Brain microvascular endothelial cell (primary cell): ENCODE data around the gene KMT5B.
"Not testable (repeated sequence)": the region's sequence is repeated elsewhere in the genome, so short reads cannot be mapped to it uniquely, and the experiment has no call there.

Experiments
- DNase-seq: peaks from one replicate; pipeline ENCODE4 v3.0.0-alpha.2; 2020
- H3K27ac ChIP-seq: fragments of 250-450 bp; sonication (Bioruptor Pico); 2 replicates; pipeline ENCODE4 v1.5.1; 2020; ENCODE audit warnings: mild to moderate bottlenecking, moderate library complexity
- H3K27me3 ChIP-seq: fragments of 250-450 bp; sonication (Bioruptor Pico); replicated peaks from 2 replicates; pipeline ENCODE4 v1.5.1; 2020; ENCODE audit warnings: mild to moderate bottlenecking
- H3K36me3 ChIP-seq: fragments of 250-450 bp; sonication (Bioruptor Pico); replicated peaks from 2 replicates; pipeline ENCODE4 v1.5.1; 2020; ENCODE audit warnings: mild to moderate bottlenecking
- H3K4me3 ChIP-seq: 2 replicates; pipeline ENCODE4 v1.5.1; 2011; ENCODE audit warnings: low read depth, mild to moderate bottlenecking, control low read depth, low read length, moderate library complexity
- in situ Hi-C: cut with HindIII; loops from 2 replicates; pipeline ENCODE4 v1.10.0; 2017; ENCODE audit warnings: low sequenced_read_pairs, low pct_ligation_motif_present
- TF ChIP-seq, protein P1 (sequence below): IDR thresholded peaks from 2 replicates; pipeline ENCODE4 v1.5.1; 2011; ENCODE audit warnings: low read depth, mild to moderate bottlenecking, moderate library complexity, low read length, control low read depth, inconsistent platforms; ENCODE audit errors: missing control alignments

Gene KMT5B

DNA sequence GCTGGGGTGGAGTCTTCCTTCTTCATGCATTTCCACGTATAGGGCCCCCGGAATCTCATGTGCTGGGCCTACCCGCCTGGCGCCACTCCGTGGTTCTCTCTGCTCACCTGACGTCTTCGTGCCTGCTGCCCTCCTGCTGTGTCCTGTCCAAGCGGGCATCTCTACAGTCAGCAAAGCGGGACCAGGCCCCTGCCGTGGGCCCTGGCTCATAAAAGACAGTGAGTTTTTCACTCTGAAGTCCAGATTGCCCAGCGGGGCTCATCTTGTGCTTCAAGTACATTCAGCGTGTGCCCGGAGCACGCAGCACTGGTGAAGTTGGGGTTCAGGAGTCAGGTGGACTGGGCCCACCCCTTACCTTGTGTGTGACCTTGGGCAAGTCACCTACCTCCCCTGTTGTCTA is 41.3 kb upstream of the KMT5B start:
- H3K27me3 ChIP-seq, result no peaks in the 10 kb centered on the region
- no peak for DNase-seq
- TF ChIP-seq, protein P1, sequence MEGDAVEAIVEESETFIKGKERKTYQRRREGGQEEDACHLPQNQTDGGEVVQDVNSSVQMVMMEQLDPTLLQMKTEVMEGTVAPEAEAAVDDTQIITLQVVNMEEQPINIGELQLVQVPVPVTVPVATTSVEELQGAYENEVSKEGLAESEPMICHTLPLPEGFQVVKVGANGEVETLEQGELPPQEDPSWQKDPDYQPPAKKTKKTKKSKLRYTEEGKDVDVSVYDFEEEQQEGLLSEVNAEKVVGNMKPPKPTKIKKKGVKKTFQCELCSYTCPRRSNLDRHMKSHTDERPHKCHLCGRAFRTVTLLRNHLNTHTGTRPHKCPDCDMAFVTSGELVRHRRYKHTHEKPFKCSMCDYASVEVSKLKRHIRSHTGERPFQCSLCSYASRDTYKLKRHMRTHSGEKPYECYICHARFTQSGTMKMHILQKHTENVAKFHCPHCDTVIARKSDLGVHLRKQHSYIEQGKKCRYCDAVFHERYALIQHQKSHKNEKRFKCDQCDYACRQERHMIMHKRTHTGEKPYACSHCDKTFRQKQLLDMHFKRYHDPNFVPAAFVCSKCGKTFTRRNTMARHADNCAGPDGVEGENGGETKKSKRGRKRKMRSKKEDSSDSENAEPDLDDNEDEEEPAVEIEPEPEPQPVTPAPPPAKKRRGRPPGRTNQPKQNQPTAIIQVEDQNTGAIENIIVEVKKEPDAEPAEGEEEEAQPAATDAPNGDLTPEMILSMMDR, result no peak
- no peak overlapping the region for H3K27ac ChIP-seq
- H3K36me3 ChIP-seq, result no peaks in the 10 kb centered on the region
- in situ Hi-C loops, result no loop called here
- no peak overlapping the region for H3K4me3 ChIP-seq

DNA sequence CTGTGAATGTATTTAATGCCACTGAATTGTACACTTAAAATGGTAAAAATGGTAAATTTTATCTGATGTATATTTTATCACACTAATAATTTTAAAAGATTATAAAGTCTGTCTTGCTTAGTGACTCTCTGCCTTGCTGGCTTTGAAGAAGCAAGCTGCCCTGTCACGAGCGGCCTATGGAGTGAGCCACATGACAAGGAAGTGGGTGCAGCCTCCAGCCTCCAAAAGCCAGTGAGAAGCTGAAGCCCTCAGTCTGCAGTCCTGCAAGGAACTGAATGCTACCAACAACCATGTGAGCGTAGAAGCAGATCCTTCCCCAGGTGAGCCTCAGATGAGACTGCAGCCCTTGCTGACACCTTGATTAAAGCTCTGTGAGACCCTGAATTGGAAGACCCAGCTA is 38.7 kb upstream of the KMT5B start:
- H3K4me3 ChIP-seq, result no peak overlapping the region
- H3K27ac ChIP-seq, result no peak overlapping the region
- TF ChIP-seq, protein P1, result no peak
- H3K36me3 ChIP-seq, result no peaks in the 10 kb centered on the region
- no peak for DNase-seq
- in situ Hi-C loops, result no loop called here
- H3K27me3 ChIP-seq, result no peaks in the 10 kb centered on the region

DNA sequence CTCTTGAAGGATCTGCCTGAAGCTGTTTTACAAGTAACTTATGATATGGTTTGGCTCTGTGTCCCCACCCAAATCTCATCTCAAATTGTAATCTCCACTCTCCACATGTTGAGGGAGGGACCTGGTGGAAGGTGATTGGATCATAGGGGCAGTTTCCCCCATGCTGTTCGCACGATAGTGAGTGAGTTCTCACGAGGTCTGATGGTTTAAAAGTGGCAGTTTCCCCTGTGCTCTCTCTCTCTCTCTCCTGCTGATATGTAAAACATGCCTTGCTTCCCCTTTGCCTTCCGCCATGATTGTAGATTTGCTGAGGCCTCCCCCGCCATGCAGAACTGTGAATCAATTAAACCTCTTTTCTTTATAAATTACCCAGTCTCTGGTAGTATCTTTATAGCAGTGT is 31.8 kb upstream of the KMT5B start:
- H3K4me3 ChIP-seq, in situ Hi-C loops, H3K27ac ChIP-seq, H3K27me3 ChIP-seq, H3K36me3 ChIP-seq, DNase-seq: not testable (repeated sequence)

DNA sequence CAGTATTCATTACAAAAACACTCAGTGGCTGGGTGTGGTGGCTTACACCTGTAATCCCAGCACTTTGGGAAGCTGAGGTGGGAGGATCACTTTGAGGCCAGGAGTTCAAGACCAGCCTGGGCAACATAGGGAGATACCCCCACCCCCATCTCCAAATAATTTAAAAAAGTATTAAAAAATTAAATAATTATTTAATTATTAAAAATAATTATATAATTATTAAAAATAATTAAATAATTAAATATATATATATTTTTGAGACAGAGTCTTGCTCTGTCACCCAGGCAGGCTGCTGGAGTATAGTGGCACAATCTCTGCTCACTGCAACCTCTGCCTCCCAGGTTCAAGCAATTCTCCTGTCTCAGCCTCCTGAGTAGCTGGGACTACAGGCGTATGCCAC is 30.8 kb upstream of the KMT5B start:
- H3K36me3 ChIP-seq, in situ Hi-C loops, H3K27ac ChIP-seq: not testable (repeated sequence)

DNA sequence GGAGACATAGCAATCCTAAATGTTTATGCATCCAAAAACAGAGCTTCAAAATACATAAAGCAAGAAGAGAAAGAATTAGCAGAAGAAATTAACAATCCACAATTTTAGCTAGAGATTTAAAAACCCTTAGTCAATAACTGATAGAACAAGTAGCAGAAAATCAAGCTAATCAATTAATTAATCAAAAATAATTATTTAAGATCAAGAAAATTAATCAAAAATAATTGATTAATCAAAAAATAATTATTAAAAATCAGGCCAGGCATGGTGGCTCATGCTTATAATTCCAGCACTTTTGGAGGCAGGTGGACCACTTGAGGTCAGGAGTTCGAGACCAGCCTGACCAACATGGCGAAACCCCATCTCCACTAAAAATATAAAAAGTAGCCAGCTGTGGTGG is 29.5 kb upstream of the KMT5B start:
- TF ChIP-seq, protein P1, result no peak
- in situ Hi-C loops, result no loop called here
- Histone ChIP-seq H3K4me3 (no peak overlapping the region), H3K36me3 (no peaks in the 10 kb centered on the region), H3K27me3 (no peaks in the 10 kb centered on the region), H3K27ac (no peak overlapping the region)
- no peak for DNase-seq

More for the DNA sequence above, 30.8 kb upstream of the KMT5B start:
- not testable (repeated sequence) for H3K4me3 ChIP-seq, DNase-seq, H3K27me3 ChIP-seq

DNA sequence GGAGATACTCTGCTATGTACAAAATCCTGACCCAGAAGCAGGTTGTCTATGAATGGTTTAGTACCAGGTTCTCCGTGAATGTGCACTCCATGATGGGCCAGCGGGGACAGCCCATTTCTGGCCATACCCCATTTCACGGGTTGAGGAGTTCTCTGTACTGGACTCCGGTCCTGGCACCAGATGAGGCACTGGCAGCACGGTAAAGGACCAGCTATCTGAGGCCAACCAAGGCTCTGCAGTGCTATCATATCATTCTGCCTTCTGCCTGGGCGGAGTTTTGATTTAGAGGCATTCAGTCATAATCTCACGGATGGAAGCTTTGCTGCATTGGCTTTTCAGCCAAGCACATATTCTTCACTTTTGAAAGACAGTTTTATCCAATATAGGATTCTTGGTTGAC is 18.5 kb upstream of the KMT5B start:
- H3K4me3 ChIP-seq, result no peak overlapping the region
- no peak overlapping the region for H3K27ac ChIP-seq
- in situ Hi-C loops, result no loop called here
- DNase-seq, result no peak
- TF ChIP-seq, protein P1, result no peak
- no peaks in the 10 kb centered on the region for H3K27me3 ChIP-seq
- H3K36me3 ChIP-seq, result no peaks in the 10 kb centered on the region

DNA sequence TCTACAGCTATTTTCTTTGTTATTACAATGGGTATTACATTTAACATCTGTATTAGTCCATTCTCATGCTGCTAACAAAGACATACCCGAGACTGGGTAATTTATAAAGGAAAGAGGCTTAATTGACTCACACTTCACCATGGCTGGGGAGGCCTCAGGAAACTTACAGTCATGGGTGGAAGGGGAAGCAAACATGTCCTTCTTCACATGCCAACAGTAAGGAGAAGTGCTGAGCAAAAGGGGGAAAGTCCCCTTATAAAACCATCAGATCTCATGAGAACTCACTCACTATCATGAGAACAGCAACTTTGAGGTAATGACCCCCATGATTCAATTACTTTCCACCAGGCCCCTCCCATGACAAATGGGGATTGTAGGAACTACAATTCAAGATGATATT is 16.5 kb upstream of the KMT5B start:
- no peak overlapping the region for H3K4me3 ChIP-seq
- H3K27ac ChIP-seq, result no peak overlapping the region
- in situ Hi-C loops, result no loop called here
- DNase-seq, result no peak
- H3K27me3 ChIP-seq, result no peaks in the 10 kb centered on the region
- H3K36me3 ChIP-seq, result no peaks in the 10 kb centered on the region
- TF ChIP-seq, protein P1, result no peak
